HEK293 (cell line): ENCODE results near the gene ATXN10.

Source experiments
- TF ChIP-seq, protein P1 (sequence below): fragments of 450-650 bp; formaldehyde crosslinking; IDR thresholded peaks from 2 replicates; pipeline ENCODE4 v1.5.1; 2016; ENCODE audit warnings: missing biosample characterization, missing genetic modification characterization
- TF ChIP-seq, protein P2 (sequence below): fragments of 450-650 bp; formaldehyde crosslinking; IDR thresholded peaks from 2 replicates; pipeline ENCODE4 v1.5.1; 2016; ENCODE audit warnings: missing biosample characterization, missing genetic modification characterization

DNA sequence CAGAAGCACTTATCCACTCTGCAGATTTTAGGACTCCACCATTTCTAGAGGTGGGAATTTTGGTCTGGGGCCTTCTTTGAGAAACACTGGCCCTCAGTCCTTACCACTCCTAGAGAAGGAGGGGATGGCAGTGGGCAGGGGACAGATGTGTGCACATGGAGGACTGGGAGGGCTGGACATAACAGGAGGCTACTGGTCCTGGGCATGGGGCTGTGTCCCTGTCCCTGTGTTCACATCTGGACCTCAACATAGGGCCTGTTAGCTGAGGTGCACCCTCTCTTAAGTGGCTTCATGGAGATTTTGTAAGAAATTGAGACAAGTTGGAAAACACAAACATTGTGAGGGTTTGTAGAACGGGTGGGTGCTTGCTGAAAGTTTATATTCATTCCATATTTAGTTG is 103.4 kb downstream of the ATXN10 start:
- TF ChIP-seq, protein P1, sequence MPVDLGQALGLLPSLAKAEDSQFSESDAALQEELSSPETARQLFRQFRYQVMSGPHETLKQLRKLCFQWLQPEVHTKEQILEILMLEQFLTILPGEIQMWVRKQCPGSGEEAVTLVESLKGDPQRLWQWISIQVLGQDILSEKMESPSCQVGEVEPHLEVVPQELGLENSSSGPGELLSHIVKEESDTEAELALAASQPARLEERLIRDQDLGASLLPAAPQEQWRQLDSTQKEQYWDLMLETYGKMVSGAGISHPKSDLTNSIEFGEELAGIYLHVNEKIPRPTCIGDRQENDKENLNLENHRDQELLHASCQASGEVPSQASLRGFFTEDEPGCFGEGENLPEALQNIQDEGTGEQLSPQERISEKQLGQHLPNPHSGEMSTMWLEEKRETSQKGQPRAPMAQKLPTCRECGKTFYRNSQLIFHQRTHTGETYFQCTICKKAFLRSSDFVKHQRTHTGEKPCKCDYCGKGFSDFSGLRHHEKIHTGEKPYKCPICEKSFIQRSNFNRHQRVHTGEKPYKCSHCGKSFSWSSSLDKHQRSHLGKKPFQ (tag by site-specific recombination) = no peak
- TF ChIP-seq, protein P2, sequence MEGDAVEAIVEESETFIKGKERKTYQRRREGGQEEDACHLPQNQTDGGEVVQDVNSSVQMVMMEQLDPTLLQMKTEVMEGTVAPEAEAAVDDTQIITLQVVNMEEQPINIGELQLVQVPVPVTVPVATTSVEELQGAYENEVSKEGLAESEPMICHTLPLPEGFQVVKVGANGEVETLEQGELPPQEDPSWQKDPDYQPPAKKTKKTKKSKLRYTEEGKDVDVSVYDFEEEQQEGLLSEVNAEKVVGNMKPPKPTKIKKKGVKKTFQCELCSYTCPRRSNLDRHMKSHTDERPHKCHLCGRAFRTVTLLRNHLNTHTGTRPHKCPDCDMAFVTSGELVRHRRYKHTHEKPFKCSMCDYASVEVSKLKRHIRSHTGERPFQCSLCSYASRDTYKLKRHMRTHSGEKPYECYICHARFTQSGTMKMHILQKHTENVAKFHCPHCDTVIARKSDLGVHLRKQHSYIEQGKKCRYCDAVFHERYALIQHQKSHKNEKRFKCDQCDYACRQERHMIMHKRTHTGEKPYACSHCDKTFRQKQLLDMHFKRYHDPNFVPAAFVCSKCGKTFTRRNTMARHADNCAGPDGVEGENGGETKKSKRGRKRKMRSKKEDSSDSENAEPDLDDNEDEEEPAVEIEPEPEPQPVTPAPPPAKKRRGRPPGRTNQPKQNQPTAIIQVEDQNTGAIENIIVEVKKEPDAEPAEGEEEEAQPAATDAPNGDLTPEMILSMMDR (tag by site-specific recombination) = no peak
